A673 (cell line): ENCODE data around the gene NCAPD3.

Experiments
- CTCF ChIP-seq: fragments of 300-800, 200-600 bp; sonication (generic); conservative IDR thresholded peaks from 2 replicates; pipeline ENCODE4 v1.5.1; 2017; ENCODE audit warnings: low read depth, mild to moderate bottlenecking, antibody characterized with exemption, low read length, moderate library complexity, mixed read lengths
- EZH2 ChIP-seq: fragments of 200-600 bp; sonication (generic); IDR thresholded peaks from 2 replicates; pipeline ENCODE4 v1.6.1; 2017; ENCODE audit warnings: borderline replicate concordance, low read depth, mild to moderate bottlenecking, mixed read lengths, antibody characterized with exemption, low read length; ENCODE audit not compliant: poor library complexity, severe bottlenecking

- TF ChIP-seq CTCF (no peak), EZH2 (no peak)
These were observed 18.0 kb downstream of the NCAPD3 start for GRCh38 chr11:134205729-134206128.
